Measurements from ENCODE around the gene LMAN2.

LMAN2 gene

GRCh38 chr5:177295924-177296323 lies 55.5 kb downstream of the LMAN2 start:
- Histone ChIP-seq H3K79me2 (ENCODE audit: insufficient read depth, low read length) (no peaks in the 10 kb centered on the region), H3K36me3 (ENCODE audit: insufficient read depth, low read length) (peaks cover 43% of the 10 kb centered on the region; the same call in 1 of the 2 replicates), H3K9me2 (replicated peaks; ENCODE audit: low read depth, low read length) (no peaks in the 10 kb centered on the region), H3K27me3 (ENCODE audit: insufficient read depth, low read length, poor library complexity, severe bottlenecking) (no peaks in the 10 kb centered on the region), H2AFZ (ENCODE audit: low read length) (no peak overlapping the region), H3K4me1 (ENCODE audit: insufficient read depth, low read length, poor library complexity, severe bottlenecking) (peaks cover 29% of the 10 kb centered on the region), H3K4me3 (ENCODE audit: low read length, poor library complexity, severe bottlenecking) (no peak overlapping the region), H3F3A (ENCODE audit: low read depth) (no peaks in the 10 kb centered on the region), H4K20me1 (ENCODE audit: insufficient read depth, low read length, poor library complexity, severe bottlenecking) (peaks cover under 1% of the 10 kb centered on the region), H3K9me3 (ENCODE audit: insufficient read depth, low read depth, low read length) (no peaks in the 10 kb centered on the region), H3K9ac (ENCODE audit: low read depth, low read length, poor library complexity, severe bottlenecking) (peak overlapping the region; percentile 60), H3K4me2 (ENCODE audit: low read depth, low read length, poor library complexity, severe bottlenecking) (peak overlapping the region; percentile 60)
- TF ChIP-seq, protein P1, sequence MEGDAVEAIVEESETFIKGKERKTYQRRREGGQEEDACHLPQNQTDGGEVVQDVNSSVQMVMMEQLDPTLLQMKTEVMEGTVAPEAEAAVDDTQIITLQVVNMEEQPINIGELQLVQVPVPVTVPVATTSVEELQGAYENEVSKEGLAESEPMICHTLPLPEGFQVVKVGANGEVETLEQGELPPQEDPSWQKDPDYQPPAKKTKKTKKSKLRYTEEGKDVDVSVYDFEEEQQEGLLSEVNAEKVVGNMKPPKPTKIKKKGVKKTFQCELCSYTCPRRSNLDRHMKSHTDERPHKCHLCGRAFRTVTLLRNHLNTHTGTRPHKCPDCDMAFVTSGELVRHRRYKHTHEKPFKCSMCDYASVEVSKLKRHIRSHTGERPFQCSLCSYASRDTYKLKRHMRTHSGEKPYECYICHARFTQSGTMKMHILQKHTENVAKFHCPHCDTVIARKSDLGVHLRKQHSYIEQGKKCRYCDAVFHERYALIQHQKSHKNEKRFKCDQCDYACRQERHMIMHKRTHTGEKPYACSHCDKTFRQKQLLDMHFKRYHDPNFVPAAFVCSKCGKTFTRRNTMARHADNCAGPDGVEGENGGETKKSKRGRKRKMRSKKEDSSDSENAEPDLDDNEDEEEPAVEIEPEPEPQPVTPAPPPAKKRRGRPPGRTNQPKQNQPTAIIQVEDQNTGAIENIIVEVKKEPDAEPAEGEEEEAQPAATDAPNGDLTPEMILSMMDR (conservative IDR thresholded peaks at IDR 0.05; ENCODE audit: low read length) = no peak
- TF ChIP-seq EZH2phosphoT487 (IDR thresholded peaks at IDR 0.05; ENCODE audit: borderline replicate concordance) = no peak

- no peak for TF ChIP-seq EZH2phosphoT487 (IDR thresholded peaks at IDR 0.05; ENCODE audit: borderline replicate concordance)
- TF ChIP-seq, protein P1 (conservative IDR thresholded peaks at IDR 0.05; ENCODE audit: low read length) = no peak
- Histone ChIP-seq H3K4me1 (ENCODE audit: insufficient read depth, low read length, poor library complexity, severe bottlenecking) (peaks cover 20% of the 10 kb centered on the region), H3K36me3 (ENCODE audit: insufficient read depth, low read length) (peaks cover 43% of the 10 kb centered on the region; the same call in 1 of the 2 replicates)
Measured at GRCh38 chr5:177294632-177295031, 56.8 kb downstream of the LMAN2 start.

DNA sequence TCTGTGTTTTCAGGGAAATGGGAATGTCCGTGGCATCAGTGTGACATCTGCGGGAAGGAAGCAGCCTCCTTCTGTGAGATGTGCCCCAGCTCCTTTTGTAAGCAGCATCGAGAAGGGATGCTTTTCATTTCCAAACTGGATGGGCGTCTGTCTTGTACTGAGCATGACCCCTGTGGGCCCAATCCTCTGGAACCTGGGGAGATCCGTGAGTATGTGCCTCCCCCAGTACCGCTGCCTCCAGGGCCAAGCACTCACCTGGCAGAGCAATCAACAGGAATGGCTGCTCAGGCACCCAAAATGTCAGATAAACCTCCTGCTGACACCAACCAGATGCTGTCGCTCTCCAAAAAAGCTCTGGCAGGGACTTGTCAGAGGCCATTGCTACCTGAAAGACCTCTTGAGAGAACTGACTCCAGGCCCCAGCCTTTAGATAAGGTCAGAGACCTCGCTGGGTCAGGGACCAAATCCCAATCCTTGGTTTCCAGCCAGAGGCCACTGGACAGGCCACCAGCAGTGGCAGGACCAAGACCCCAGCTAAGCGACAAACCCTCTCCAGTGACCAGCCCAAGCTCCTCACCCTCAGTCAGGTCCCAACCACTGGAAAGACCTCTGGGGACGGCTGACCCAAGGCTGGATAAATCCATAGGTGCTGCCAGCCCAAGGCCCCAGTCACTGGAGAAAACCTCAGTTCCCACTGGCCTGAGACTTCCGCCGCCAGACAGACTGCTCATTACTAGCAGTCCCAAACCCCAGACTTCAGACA lies 57.5 kb downstream of the LMAN2 start:
- no peaks in the 10 kb centered on the region for H3K9me3 ChIP-seq (ENCODE audit: insufficient read depth, low read depth, low read length)
- no peak for TF ChIP-seq EZH2phosphoT487 (IDR thresholded peaks at IDR 0.05; ENCODE audit: borderline replicate concordance)
- TF ChIP-seq, protein P1 (conservative IDR thresholded peaks at IDR 0.05; ENCODE audit: low read length) = no peak
- H4K20me1 ChIP-seq (ENCODE audit: insufficient read depth, low read length, poor library complexity, severe bottlenecking) = no peaks in the 10 kb centered on the region
- H3K4me1 ChIP-seq (ENCODE audit: insufficient read depth, low read length, poor library complexity, severe bottlenecking) = peaks cover 17% of the 10 kb centered on the region
- H3K79me2 ChIP-seq (ENCODE audit: insufficient read depth, low read length) = no peaks in the 10 kb centered on the region
- no peak overlapping the region for H3K9ac ChIP-seq (ENCODE audit: low read depth, low read length, poor library complexity, severe bottlenecking)
- no peaks in the 10 kb centered on the region for H3K9me2 ChIP-seq (replicated peaks; ENCODE audit: low read depth, low read length)
- no peak overlapping the region for H3K4me3 ChIP-seq (ENCODE audit: low read length, poor library complexity, severe bottlenecking)
- H3K27me3 ChIP-seq (ENCODE audit: insufficient read depth, low read length, poor library complexity, severe bottlenecking) = no peaks in the 10 kb centered on the region
- H3F3A ChIP-seq (ENCODE audit: low read depth) = no peaks in the 10 kb centered on the region
- H2AFZ ChIP-seq (ENCODE audit: low read length) = no peak overlapping the region
- H3K4me2 ChIP-seq (ENCODE audit: low read depth, low read length, poor library complexity, severe bottlenecking) = no peak overlapping the region
- H3K36me3 ChIP-seq (ENCODE audit: insufficient read depth, low read length) = peaks cover 48% of the 10 kb centered on the region; the same call in 1 of the 2 replicates

More at GRCh38 chr5:177294632-177295031, 56.8 kb downstream of the LMAN2 start:
- no peaks in the 10 kb centered on the region for H3F3A ChIP-seq (ENCODE audit: low read depth)
- no peaks in the 10 kb centered on the region for H3K27me3 ChIP-seq (ENCODE audit: insufficient read depth, low read length, poor library complexity, severe bottlenecking)
- H3K9me2 ChIP-seq (replicated peaks; ENCODE audit: low read depth, low read length) = no peaks in the 10 kb centered on the region
- no peaks in the 10 kb centered on the region for H3K79me2 ChIP-seq (ENCODE audit: insufficient read depth, low read length)
- no peaks in the 10 kb centered on the region for H3K9me3 ChIP-seq (ENCODE audit: insufficient read depth, low read depth, low read length)
- no peak overlapping the region for H3K4me2 ChIP-seq (ENCODE audit: low read depth, low read length, poor library complexity, severe bottlenecking)
- no peaks in the 10 kb centered on the region for H4K20me1 ChIP-seq (ENCODE audit: insufficient read depth, low read length, poor library complexity, severe bottlenecking)
- no peak overlapping the region for H2AFZ ChIP-seq (ENCODE audit: low read length)
- no peak overlapping the region for H3K4me3 ChIP-seq (ENCODE audit: low read length, poor library complexity, severe bottlenecking)
- no peak overlapping the region for H3K9ac ChIP-seq (ENCODE audit: low read depth, low read length, poor library complexity, severe bottlenecking)
